Neuronal stem cell (in vitro differentiated cells): ENCODE results near the gene PRICKLE1.

Experiments
- DNase-seq: peaks from one replicate; pipeline ENCODE4 v3.0.0-alpha.2; 2013; ENCODE audit warnings: low spot score
- H2AFZ ChIP-seq: one replicate; pipeline ENCODE4 v1.6.1; 2013; ENCODE audit warnings: mild to moderate bottlenecking, low read length, inconsistent platforms
- H2AK5ac ChIP-seq: 2 replicates; pipeline ENCODE4 v1.6.1; 2013; ENCODE audit warnings: low read depth, mild to moderate bottlenecking, inconsistent platforms, low read length, moderate library complexity, mixed read lengths
- H2BK120ac ChIP-seq: 2 replicates; pipeline ENCODE4 v1.6.1; 2013; ENCODE audit warnings: low read depth, mild to moderate bottlenecking, inconsistent platforms, low read length, moderate library complexity, mixed read lengths
- H2BK12ac ChIP-seq: one replicate; pipeline ENCODE4 v1.6.1; 2013; ENCODE audit warnings: low read length, inconsistent platforms
- H2BK15ac ChIP-seq: 2 replicates; pipeline ENCODE4 v1.6.1; 2013; ENCODE audit warnings: mild to moderate bottlenecking, low read length, inconsistent platforms, mixed read lengths
- H2BK5ac ChIP-seq: one replicate; pipeline ENCODE4 v1.6.1; 2013; ENCODE audit warnings: inconsistent platforms, mild to moderate bottlenecking, low read length, moderate library complexity
- H3K14ac ChIP-seq: one replicate; pipeline ENCODE4 v1.6.1; 2013; ENCODE audit warnings: low read length, inconsistent platforms
- H3K18ac ChIP-seq: 2 replicates; pipeline ENCODE4 v1.6.1; 2013; ENCODE audit warnings: low read length, inconsistent platforms
- H3K23ac ChIP-seq: 2 replicates; pipeline ENCODE4 v1.6.1; 2013; ENCODE audit warnings: low read depth, mild to moderate bottlenecking, mixed read lengths, low read length, inconsistent platforms; ENCODE audit not compliant: poor library complexity
- H3K27ac ChIP-seq: replicated peaks from 3 replicates; pipeline ENCODE4 v1.5.1; 2013; ENCODE audit warnings: low read length, inconsistent platforms
- H3K27me3 ChIP-seq, 3 experiments: 2 replicates each; pipeline ENCODE4 v1.6.1; 2013; ENCODE audit warnings: low read length in 3 of 3, mild to moderate bottlenecking in 2 of 3, inconsistent platforms in 1 of 3, low read depth in 1 of 3, mixed read lengths in 1 of 3, moderate library complexity in 1 of 3; ENCODE audit not compliant: control insufficient read depth in 3 of 3, insufficient read depth in 3 of 3
- H3K36me3 ChIP-seq, 2 donors: replicated peaks in 1 of 2; 2 replicates each; pipeline ENCODE4 v1.6.1; 2013; ENCODE audit warnings: low read length in 2 of 2; ENCODE audit not compliant: control insufficient read depth in 2 of 2, insufficient read depth in 2 of 2
- H3K4ac ChIP-seq: 2 replicates; pipeline ENCODE4 v1.6.1; 2013; ENCODE audit warnings: inconsistent platforms, mild to moderate bottlenecking, low read length, moderate library complexity
- H3K4me1 ChIP-seq, 2 donors: 1 replicate in 1 of 2; 2 replicates in 1 of 2; pipeline ENCODE4 v1.6.1; 2013; ENCODE audit warnings: low read length in 2 of 2, low read depth in 1 of 2; ENCODE audit not compliant: control insufficient read depth in 2 of 2, insufficient read depth in 1 of 2
- H3K4me2 ChIP-seq: one replicate; pipeline ENCODE4 v1.6.1; 2013; ENCODE audit warnings: mild to moderate bottlenecking, low read length, inconsistent platforms; ENCODE audit not compliant: insufficient read depth, poor library complexity, severe bottlenecking
- H3K4me3 ChIP-seq, 2 donors: 2 replicates each; pipeline ENCODE4 v1.5.1; 2013; ENCODE audit warnings: low read length in 2 of 2, mild to moderate bottlenecking in 2 of 2, inconsistent platforms in 1 of 2, moderate library complexity in 1 of 2
- H3K79me1 ChIP-seq: one replicate; pipeline ENCODE4 v1.6.1; 2013; ENCODE audit warnings: low read depth, mild to moderate bottlenecking, inconsistent platforms, low read length, moderate library complexity
- H3K9ac ChIP-seq: one replicate; pipeline ENCODE4 v1.6.1; 2013; ENCODE audit warnings: mild to moderate bottlenecking, low read depth, low read length, inconsistent platforms; ENCODE audit not compliant: poor library complexity
- H3K9me3 ChIP-seq, 2 donors: replicated peaks in 1 of 2; 2 replicates each; pipeline versions ENCODE3 to v1.6.1; 2013; ENCODE audit warnings: low read length in 2 of 2, mild to moderate bottlenecking in 2 of 2, inconsistent platforms in 1 of 2, low read depth in 1 of 2, mixed read lengths in 1 of 2, moderate library complexity in 1 of 2; ENCODE audit not compliant: control insufficient read depth in 2 of 2, insufficient read depth in 1 of 2
- H4K8ac ChIP-seq: one replicate; pipeline ENCODE4 v1.6.1; 2013; ENCODE audit warnings: low read depth, mild to moderate bottlenecking, inconsistent platforms, low read length, moderate library complexity
- H4K91ac ChIP-seq: one replicate; pipeline ENCODE4 v1.6.1; 2013; ENCODE audit warnings: low read length, low read depth, mild to moderate bottlenecking, inconsistent platforms; ENCODE audit not compliant: poor library complexity
- WGBS, 2 donors: extraction: QIAGEN DNeasy Blood & Tissue Kit; methylation state at CpG; one replicate each; pipeline ENCODE4 v1.1.7; 2013; ENCODE audit warnings: missing lambda C conversion rate in 2 of 2, mixed read lengths in 1 of 2; ENCODE audit not compliant: insufficient read length in 2 of 2, insufficient replicate concordance in 1 of 2; ENCODE audit errors: extremely low coverage in 2 of 2; 5-methylcytosine and 5-hydroxymethylcytosine counted together

Gene PRICKLE1

DNA sequence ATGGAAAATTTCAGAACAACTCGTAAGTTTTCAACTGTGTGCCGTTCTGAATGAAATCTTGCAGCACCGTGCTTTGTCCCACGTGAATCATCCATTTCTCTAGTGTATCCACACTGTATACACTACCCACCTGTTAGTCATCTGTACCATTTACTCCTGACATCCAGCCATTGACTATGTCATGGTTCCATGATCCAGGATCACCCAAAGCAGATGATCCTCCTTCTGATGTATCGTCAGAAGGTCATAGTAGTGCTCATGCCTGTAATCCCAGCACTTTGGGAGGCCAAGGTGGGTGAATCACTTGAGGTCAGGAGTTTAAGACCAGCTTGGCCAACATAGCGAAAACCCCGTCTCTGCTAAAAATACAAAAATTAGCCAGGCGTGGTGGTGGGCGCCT lies 140.7 kb downstream of the PRICKLE1 start:
- no peak overlapping the region for H2BK12ac ChIP-seq
- peaks cover 4 to 57% of the 10 kb centered on the region in 2 donors for H3K36me3 ChIP-seq
- no peaks in the 10 kb centered on the region for H3K27me3 ChIP-seq
- no peak for DNase-seq
- H3K4me1 ChIP-seq, result peaks cover 2 to 4% of the 10 kb centered on the region in 2 donors
- H3K4ac ChIP-seq, result no peak overlapping the region
- H2BK120ac ChIP-seq, result no peak overlapping the region
- no peak overlapping the region for H2BK5ac ChIP-seq
- H4K8ac ChIP-seq, result no peak overlapping the region
- H3K9me3 ChIP-seq, result peaks cover 0 to 7% of the 10 kb centered on the region in 2 donors
- H3K79me1 ChIP-seq, result no peaks in the 10 kb centered on the region
- WGBS, 2 donors, result no CpG with 5 or more reads among the region's 9 CpGs
- no peak overlapping the region for H2AK5ac ChIP-seq
- no peak overlapping the region for H3K4me3 ChIP-seq
- no peak overlapping the region for H2BK15ac ChIP-seq
- H3K14ac ChIP-seq, result no peak overlapping the region
- H3K23ac ChIP-seq, result no peak overlapping the region
- no peak overlapping the region for H4K91ac ChIP-seq
- no peak overlapping the region for H3K18ac ChIP-seq
- no peak overlapping the region for H3K9ac ChIP-seq
- no peak overlapping the region for H3K4me2 ChIP-seq
- no peak overlapping the region for H3K27ac ChIP-seq
- no peak overlapping the region for H2AFZ ChIP-seq

DNA sequence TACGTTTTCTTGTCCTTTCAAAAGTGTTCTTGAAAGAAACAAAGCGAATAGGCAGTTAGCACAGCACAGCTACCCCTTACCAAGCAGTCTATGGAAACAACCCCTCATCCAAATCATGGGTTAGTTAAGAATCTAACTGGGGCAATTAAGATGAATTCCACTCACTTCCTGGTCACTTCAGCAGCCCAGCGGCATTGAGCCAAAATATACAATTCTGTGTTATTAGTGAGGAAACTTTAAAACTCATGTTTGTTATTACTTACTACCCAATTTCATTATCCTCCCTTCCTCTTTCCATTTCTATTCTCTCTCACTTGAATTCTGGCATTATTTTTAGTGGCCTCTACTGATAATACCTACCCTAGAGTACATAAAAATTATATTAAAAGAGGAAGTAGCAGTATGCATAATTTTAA lies 142.2 kb downstream of the PRICKLE1 start:
- Histone ChIP-seq H3K27me3 (no peaks in the 10 kb centered on the region), H3K14ac (no peak overlapping the region), H3K4me2 (no peak overlapping the region), H4K8ac (no peak overlapping the region), H3K36me3 (peaks cover 6 to 72% of the 10 kb centered on the region in 2 donors), H2AFZ (no peak overlapping the region), H2BK5ac (no peak overlapping the region), H3K4ac (no peak overlapping the region), H3K9me3 (peaks cover 0 to 15% of the 10 kb centered on the region in 2 donors), H3K23ac (no peak overlapping the region), H2AK5ac (no peak overlapping the region), H3K4me1 (peaks cover 2 to 4% of the 10 kb centered on the region in 2 donors), H3K9ac (no peak overlapping the region), H3K79me1 (no peaks in the 10 kb centered on the region), H2BK120ac (no peak overlapping the region), H2BK15ac (no peak overlapping the region), H4K91ac (no peak overlapping the region), H3K4me3 (no peak overlapping the region), H3K27ac (peak overlapping the region; percentile 71), H2BK12ac (no peak overlapping the region), H3K18ac (no peak overlapping the region)
- no peak for DNase-seq
- WGBS, 2 donors, result no CpG with 5 or more reads among the region's 3 CpGs

DNA sequence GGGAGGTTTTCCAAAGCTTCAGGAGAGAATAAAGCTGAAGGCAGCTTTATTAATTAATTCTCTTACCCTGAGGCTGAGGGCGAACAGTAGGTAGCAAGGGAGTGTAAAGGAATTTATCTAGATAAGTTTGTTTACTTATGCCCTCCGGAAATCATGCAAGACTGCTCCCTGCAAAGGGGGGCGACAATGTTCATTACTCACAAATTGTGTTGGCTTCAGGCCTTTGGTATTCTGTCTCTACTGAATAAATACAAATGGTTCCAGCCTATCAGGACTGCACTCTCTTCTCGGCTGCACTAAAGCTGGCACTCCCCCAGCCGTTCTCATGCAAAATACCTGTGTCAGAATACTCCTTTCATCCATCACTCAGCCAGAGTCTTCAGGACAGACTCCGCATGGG lies 142.8 kb downstream of the PRICKLE1 start:
- Histone ChIP-seq H2BK12ac (no peak overlapping the region), H3K9me3 (peaks cover 0 to 15% of the 10 kb centered on the region in 2 donors), H3K23ac (no peak overlapping the region), H2AFZ (no peak overlapping the region), H3K36me3 (peaks cover 6 to 78% of the 10 kb centered on the region in 2 donors), H3K4me3 (no peak overlapping the region), H4K91ac (no peak overlapping the region), H3K9ac (no peak overlapping the region), H4K8ac (no peak overlapping the region), H3K4me1 (peaks cover 2 to 4% of the 10 kb centered on the region in 2 donors), H2BK5ac (no peak overlapping the region), H3K27me3 (no peaks in the 10 kb centered on the region), H2BK15ac (no peak overlapping the region), H3K4me2 (no peak overlapping the region), H3K27ac (peak overlapping the region; percentile 75), H3K14ac (no peak overlapping the region), H3K18ac (no peak overlapping the region), H3K4ac (no peak overlapping the region), H3K79me1 (no peaks in the 10 kb centered on the region), H2AK5ac (no peak overlapping the region), H2BK120ac (no peak overlapping the region)
- WGBS, 2 donors, result no CpG with 5 or more reads among the region's 6 CpGs
- DNase-seq, result peak; percentile 32

DNA sequence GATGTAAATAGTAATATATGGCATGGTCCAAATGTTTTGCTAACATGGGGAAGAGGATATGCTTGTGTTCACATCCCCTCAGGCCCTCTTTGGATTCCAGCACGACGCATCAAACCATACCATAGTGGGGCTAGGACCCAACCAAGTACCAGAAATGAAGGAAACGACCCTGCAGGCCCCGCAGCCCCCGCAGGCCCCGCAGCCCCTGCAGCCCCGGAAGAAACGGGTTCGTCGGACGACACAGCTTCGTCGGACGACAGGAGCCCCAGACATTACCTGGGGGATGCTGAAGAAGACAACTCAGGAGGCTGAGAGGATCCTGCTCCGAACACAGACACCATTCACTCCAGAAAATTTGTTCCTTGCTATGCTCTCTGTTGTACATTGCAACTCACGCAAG lies 143.7 kb downstream of the PRICKLE1 start:
- H3K27me3 ChIP-seq, result no peaks in the 10 kb centered on the region
- H4K91ac ChIP-seq, result no peak overlapping the region
- no peak overlapping the region for H2BK12ac ChIP-seq
- no peak overlapping the region for H3K4ac ChIP-seq
- no peak overlapping the region for H3K18ac ChIP-seq
- no peaks in the 10 kb centered on the region for H3K79me1 ChIP-seq
- H3K23ac ChIP-seq, result no peak overlapping the region
- no peak overlapping the region for H3K4me2 ChIP-seq
- H3K36me3 ChIP-seq, result peaks cover 6 to 87% of the 10 kb centered on the region in 2 donors
- peaks cover under 1 to 2% of the 10 kb centered on the region in 2 donors for H3K4me1 ChIP-seq
- no peak overlapping the region for H4K8ac ChIP-seq
- H2AFZ ChIP-seq, result no peak overlapping the region
- no peak overlapping the region for H3K4me3 ChIP-seq
- H3K9ac ChIP-seq, result no peak overlapping the region
- peak overlapping the region; percentile 40 for H3K27ac ChIP-seq
- no peak overlapping the region for H2BK15ac ChIP-seq
- no CpG with 5 or more reads among the region's 16 CpGs for WGBS, 2 donors
- peaks cover 0 to 15% of the 10 kb centered on the region in 2 donors for H3K9me3 ChIP-seq
- no peak overlapping the region for H2BK120ac ChIP-seq
- no peak overlapping the region for H2BK5ac ChIP-seq
- H2AK5ac ChIP-seq, result no peak overlapping the region
- no peak for DNase-seq
- no peak overlapping the region for H3K14ac ChIP-seq
